COLO829 (cell line): ENCODE data around the gene PSMC3.

Experiments used
- DNase-seq: peaks from one replicate; pipeline ENCODE4 v3.0.0; 2012; ENCODE audit warnings: low spot score

The PSMC3 gene

DNA sequence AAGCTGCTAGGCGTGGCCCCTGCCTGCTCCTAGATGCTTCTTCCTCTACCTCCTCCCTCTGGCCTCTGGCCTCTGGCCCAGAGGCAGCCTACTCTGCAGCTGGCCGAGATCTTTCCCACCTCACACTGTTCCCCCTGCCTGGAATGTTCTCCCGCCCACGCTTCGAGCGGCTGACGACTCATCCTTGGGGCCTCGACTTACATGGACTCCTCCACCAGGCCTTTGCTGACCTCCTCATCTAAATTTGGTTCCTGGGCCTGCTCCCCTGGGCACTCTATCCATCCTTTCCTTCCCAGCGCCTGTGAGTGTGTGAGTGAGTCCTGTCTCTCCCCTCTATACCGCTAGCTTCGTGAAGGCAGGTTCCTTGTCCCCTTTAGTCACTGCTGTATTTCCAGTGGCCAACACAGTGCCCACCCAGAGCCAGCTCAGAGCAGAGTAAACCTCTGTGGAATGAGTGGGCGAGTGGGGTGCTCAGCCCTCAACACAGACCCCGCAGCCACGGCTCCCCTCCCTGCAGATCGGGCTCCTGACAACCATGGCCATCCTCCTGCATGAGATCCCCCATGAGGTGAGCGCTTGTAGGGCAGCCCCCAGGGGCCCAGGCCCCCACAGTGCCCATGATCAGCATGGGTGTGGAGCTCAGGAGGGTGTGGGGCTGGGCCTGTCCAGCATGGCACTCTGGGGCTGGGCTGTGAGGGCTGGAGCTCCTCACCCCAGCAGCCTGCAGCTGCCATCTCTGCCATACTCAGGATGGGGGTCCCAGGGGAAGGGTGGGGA lies 12.1 kb downstream of the PSMC3 start:
- no peak for DNase-seq

DNA sequence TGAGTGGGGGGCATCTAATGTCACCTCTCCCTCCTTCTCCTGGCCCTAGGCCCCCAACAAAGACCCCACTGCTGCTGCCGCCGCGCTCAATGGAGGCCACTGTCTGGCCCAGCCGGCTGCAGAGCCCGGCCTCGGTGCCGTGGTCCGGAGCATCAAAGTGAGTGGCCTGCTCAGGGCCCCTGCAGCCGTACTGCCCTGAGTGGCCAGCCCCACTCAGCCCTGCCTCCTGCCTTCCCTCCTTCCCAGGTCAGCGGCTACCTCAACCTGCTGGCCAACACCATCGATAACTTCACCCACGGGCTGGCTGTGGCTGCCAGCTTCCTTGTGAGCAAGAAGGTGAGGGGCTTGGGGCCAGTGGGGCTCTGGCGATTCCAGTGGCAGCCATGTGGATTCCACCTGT lies 12.9 kb downstream of the PSMC3 start:
- no peak for DNase-seq

DNA sequence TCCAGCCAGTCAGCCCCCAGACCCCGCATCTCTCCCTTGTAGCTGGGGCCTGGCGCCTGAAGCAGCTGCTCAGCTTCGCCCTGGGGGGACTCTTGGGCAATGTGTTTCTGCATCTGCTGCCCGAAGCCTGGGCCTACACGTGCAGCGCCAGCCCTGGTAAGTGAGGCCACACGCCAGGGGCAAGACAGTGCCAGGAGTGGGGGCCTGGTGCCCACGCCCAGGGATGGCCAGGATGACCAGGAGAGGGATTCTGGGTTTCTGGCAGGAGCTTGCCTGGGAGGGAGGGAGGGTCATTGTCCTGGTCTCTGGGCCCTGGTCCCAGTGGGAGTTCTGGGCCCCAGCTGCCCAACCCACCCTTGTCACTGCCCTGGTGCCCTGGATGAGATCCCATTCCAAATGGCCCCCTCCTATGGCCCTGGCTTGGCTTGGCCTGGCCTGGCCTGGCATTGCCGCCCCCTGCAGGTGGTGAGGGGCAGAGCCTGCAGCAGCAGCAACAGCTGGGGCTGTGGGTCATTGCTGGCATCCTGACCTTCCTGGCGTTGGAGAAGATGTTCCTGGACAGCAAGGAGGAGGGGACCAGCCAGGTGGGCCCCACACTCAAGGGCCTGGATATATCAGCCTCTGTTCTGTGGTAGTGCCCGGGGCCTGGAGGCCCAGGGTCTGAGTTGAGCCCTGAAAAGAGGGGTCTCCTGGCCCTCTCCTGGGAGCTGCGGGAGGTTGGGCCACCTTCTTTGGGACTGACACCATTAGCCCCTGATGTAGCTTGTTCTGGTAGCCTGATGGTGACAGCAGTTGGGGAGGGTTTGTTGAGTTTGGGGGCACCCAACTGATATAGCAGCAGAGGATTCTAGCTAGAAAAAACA lies 14.1 kb downstream of the PSMC3 start:
- peak; percentile 51 for DNase-seq

DNA sequence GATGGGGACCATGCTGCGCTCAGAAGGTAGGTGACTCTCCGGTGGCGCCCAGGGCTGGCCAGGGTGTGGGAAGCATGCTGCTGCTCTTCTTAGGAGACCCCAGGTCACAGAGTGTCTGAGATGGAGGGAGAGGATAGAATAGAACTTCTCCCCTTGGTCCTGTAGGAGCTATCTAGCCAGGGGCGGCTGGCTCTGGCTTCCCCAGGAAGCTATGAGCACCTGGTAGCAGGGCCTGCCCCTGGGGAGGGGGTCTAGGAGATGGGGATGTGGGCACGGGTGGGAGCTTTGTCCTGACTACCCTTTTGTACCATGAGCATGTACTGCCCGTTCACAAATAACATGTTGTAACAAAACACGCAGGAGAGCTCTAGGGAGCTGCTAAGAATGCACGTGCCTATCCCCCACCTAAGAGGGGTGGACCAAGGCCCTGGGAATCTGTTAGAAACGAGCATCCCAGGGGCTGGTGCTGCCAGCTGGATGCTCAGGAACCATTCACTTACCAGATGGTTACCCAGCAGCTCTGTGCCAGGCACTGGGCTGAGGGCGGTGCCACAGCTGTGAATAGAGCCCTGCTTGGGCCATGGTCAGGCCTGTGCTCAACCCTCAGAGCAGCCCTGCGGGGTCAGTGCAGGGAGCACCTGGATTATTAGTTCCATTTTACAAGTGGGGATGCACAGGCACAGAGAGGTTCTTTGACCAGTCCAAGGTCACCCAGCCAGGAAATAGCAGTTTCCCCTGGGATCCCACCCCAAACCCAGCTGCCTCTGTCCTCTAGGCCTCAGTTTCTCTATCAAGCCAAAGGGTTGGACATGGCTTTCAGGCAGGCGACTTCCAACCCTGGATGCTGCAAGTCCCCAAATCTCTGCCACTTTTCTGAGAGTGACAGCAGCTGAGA lies 15.6 kb downstream of the PSMC3 start:
- DNase-seq = no peak

DNA sequence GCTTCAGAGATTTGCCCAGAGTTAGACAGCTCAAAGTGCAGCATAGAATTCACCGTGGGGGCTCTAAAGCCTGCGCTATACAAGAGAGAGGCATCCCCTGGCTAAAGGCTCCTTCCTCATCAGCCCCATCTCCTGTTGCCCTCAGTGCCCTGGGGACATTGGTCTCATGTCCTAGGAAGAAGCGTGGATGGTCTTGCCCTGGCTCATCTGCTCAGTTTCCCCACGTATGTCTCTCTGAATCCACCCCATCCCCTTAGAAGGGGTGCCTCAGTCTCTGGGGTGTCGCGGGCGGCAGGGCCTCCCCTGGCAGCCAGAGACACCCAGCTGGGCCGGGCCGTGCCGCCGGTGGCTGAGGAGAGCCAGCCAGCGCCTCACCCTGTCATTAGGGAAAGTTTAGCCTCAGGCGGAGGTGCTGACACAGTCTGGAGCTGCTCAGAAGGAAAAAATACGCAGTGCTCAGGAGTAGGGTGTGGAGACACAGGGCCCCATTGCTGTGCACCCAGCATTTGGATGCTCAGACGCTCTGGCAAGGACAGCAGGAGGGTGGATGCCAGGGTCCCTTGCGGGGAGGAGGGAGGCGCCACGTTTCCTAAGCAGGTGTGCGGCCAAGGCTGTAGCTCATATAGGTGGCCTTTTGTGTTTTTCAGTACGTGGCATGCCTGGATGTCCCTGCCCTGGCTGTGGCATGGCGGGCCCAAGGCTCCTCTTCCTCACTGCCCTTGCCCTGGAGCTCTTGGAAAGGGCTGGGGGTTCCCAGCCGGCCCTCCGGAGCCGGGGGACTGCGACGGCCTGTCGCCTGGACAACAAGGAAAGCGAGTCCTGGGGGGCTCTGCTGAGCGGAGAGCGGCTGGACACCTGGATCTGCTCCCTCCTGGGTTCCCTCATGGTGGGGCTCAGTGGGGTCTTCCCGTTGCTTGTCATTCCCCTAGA lies 16.5 kb downstream of the PSMC3 start:
- no peak for DNase-seq

DNA sequence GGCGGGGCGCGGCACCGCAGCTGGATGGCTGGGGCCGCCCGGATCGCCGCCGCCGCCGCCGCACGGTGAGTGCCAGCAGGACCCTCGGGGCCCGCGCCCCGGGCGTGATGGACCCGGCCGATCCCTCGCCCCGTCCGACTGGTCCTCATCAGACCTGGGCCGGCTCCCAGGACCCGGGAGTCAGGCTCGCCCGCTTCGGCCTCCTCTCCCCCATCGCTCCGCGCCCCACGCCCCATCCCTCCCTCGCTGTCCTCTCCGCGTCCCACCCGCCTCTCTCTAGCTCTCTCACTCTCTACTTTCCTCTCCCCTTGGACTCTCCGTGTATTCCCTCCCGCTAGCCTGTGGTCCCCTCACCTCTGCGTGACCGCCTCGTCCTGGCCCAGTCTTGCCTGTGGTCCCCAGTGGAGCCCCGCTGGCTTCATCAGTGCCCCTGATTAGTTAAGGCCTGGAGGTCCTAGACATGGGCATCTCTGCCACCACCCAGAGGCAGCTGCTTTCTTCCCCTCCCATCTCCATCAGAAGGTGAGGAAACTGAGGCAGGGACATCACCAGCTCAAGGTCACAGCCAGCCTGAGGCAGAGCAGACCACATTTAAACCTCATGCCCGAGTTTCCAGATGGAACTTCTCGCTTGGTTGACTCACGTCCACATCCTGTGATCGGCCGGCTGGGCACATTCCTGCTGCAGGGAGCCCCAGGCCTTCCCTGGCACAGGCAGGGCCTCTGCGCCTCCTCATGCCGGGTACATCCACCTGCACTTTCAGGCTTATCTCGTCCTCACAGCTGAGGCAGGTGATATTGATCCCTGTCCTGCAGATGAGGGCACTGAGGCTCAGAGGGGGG lies 17.4 kb downstream of the PSMC3 start:
- peak; percentile 48 for DNase-seq

DNA sequence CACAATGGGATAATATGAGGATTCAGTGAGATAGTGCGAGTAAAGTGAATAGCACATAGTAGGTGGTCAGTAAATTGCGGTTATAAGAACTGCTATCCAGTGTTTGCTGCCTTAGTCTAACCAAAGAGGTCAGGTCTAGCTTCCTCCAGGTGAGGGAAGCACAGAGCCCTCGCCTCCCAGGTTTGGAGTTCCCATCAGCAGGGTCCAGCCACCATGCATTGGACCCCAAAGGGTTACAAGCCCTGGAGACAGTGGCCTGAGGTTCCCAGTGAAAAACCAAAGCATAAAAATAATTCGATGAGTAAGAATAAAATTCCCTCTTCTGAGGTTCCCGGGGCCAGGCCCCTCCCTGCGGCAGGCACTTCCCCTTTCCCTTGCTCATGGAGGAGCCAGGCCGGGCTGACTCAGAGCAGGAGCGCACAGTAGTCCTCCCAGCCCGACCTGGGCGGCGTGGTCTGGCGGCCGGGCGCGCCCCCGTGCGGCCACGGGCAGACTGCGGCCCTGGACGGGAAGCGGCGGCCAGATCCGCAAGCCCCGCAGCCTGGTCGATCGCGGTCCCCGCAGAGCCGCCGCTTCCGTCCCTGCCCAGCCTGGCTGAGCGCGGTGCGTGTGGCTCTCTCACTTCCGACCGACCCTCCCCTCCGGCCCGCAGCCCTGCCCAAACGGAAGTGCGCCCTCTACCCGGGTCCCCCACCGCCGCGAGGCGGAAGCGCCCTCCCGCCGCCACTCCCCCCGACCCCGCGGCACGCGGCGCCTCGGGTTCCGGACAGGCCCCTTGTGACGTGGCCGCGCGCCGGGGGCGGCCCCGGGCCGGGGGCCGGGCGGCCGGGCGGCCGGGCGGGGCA lies 18.3 kb downstream of the PSMC3 start, which contains the start of gene SLC39A13:
TSS of gene SLC39A13 (plus strand) at position 845 of the 845 bp plus-strand sequence. CDS start 1,505 bp downstream, outside the sequence.
- peak; percentile 94 for DNase-seq

DNA sequence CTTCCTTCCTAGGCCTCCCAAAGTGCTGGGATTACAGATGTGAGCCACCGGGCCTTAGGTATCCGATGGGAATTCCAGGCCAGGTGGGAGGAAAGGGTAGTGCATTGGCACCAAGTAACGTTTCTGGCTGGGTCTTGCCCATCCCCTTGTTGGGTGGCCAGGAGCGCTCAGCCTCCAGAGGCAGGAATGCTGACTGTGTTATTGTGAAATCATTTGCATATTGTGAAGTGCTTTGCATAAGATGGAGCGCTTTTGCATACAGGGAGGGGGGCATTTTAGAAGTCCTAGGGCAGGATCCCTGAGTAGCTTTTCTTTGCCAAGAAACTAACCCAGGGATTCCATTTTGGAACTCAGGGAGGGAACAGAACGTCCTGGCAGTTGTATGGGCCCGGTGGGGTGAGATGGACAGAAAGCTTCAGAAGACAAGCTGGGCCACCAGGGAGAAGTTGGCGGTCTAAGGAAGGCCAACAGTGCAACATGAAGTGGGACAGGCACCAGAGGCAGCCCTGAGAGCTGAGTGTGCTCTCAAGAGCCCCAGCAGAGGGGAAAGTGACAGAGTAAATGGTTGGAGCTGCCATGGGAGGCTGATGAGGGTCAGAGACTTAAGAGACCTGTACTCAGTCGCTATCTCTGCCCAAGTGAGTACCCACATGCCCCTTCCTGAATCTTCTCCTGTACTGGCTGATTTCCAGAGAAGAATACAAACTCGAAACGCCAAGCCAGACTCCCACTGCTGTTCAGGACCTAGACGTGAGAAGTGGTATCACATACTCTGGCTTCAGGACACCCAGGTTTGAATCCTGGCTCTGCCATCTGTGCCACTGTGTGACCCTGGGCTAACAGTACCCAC lies 19.1 kb downstream of the PSMC3 start:
- no peak for DNase-seq

DNA sequence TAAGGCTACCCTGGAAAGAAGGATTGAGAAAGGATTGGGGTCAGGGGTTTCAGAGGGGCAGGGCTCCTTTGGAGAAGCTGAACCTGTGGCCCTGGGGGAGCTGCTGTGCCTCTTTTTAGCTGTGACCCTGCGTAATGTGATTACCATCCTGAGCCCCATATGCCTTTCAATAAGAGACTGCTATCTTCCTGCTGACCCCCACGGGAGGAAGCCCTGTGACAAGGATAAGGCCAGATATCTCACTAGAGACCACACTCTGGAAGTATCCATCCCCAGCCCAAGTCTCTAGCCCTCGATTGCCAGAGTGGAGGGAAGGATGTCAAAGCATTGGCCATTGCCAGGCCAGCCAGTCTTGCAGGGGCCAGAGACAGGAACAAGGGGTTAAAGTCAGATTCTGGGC lies 22.7 kb downstream of the PSMC3 start:
- no peak for DNase-seq

DNA sequence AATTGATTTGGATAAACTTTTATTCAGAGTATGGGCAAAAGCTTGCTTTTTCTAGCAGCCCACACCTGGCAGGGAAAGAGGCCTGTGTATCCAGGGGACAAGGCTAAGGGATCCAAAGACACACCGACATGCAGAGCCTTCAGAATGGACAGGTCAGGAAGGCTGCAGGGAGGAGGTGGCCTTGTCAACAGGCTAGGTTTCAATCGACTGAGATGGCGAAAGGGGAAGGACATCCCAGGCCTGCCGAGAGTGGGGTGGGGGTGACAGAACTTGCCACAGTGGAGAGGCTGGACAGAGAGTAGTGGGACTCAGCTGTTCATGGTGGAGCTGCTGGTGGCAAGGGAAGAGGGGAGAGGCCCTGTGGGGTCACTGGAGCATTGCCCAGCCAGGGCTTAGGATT lies 23.1 kb downstream of the PSMC3 start:
- DNase-seq = no peak

DNA sequence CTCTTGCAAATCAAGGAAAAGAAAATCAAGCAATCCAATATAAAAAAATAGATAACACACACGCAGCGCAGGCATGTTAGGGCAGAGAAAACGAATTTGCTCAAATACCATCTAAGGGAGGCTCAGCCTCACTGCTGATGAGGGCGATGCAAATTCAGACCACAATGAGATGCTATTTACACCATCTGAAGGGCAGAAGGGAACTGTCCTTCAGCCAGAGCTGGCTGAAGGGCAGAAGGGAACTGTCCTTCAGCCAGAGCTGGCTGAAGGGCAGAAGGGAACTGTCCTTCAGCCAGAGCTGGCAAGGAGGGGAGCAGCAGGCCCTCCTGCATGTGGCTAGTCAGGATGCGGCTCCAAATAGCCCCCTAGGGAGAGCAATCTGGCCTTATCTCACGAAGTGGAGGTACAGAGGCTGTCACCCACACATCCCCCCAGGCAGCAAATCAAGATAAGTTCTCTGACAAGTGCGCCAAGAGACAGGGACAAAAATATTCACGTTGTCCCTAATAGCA lies 25.4 kb downstream of the PSMC3 start:
- no peak for DNase-seq

DNA sequence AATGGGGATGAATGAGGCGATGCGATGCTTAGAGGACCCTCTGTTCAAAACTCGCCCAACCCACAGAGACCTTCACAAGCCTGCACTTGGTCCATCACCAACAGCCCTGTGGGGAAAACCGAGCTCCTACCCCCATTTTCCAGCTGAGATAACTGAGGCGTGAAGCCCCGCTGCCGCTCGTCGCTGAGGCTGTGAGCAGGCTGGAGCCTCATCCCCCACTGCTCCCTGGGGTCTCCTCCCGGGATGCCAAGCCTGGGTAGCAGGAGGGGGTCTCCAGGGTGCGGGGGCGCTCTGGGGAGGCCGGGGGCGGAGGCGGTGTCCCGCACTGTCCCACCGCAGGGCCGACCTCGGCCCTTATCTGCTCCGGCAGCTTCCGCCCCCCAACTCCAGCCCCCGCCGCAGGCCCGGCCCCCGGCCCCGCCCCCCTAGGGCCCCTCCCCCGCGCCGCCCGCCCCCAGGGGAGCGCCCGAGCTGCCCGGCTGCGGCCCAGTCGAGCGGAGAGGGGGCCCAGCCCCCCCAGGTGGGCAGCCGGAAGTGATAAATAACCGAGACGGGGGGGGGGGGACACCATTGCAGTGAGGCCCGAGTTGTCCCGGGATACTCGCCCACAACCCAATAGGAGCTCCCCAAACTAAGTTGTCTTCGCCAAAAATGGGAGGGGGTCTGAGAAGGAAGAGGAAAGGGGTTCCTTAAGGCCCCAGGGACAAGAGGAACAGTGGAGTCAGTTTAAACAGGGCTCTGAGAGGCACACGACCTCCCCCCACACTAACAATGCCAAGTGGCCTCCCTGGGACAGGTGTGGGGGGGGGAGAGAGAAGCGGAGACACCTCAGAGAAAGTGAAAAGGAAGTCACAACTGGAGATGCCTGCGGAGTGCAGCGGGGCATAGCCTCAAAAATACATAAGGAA lies 26.1 kb downstream of the PSMC3 start:
- DNase-seq = no peak

DNA sequence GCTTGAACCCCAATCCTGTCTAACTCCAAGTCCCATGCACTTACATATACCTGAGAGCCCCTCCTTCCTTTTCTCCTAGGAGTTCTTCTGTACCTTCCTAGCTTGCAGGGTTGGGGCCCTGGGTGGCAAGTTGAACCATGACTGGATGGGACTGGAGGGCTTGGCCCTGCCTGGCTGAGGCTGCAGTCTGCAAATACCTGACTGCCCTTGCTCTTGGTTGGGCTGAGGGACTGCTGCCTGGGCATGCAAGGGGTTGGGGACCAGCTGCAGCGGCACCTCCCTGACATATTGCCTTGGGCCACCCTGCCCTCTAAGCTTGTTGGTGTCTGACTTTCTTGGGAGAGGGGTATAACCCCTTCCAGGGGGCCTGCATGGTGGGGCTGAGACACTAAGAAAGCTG lies 27.7 kb downstream of the PSMC3 start:
- no peak for DNase-seq

DNA sequence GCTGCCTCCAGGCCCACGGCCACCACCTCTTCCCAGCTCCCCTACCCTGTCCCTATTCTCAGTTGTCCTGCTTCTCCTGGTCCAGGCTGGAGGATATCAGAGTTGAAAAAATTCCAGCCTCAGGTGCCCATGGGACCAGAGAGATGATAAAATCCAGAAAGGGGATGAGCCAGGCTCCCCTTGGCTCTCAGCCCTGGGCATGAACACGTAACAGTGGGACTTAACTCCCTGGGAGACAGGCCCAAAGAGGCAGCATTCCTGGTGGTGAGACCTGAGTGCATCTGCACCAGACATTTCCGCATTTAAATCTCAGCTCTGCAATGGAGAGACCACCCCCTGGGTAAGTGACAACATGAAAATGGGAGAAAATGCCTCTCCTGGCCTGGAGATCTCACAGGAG lies 28.2 kb downstream of the PSMC3 start:
- no peak for DNase-seq

DNA sequence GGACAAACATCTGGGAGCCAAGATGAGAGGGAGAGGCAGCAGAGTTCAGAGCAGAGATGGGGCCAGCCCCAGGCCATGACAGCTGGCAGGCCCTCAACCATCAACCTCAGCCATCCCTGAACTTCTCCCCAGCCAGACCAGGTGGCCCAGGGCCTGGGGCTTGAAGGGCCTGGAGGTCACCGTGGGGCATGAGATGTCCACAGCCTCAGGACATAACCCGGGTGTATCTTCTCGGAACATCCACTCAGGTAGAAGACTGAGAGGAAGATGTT lies 30.3 kb downstream of the PSMC3 start:
- no peak for DNase-seq

DNA sequence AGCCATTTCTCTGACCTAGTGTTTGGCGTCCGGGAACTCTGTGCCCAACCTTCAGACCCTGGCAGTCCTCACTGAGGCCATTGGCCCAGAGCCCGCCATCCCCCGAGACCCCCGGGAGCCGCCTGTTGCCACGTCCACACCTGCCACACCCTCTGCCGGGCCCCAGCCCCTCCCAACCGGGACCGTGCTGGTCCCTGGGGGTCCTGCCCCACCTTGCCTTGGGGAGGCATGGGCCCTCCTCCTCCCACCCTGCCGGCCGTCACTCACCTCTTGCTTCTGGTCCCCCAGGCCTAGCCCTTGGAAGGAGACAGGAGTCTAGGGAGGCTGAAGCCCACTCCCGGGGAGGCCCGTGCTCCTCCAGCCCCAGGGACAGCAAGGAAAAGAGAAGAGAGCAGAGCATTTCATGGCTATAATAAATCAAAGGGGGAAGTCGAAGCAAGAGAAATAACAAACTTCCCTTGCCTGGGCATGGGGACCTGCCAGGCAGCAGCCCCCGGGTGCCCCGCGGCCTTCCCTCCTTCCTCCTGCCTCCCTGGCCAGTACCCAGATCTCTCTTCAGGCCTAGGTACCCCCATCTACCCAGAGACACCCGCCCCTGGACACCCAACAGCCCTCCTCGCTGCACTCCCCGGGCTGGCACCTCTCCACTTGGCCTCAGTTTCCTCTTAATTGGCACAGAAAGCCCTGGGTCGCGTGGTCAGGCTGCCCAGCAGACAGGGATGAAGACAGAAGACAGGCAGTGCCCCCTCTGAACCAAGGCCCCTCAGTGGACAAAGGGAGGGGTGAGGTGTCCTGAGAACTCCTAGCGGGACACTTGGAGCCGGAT lies 30.8 kb downstream of the PSMC3 start:
- no peak for DNase-seq
